DMS53 (cell line): Measurements from ENCODE around the gene WDFY1.

Source experiments
- DNase-seq: peaks from one replicate; lab custom pipeline; 2025; lab: John Stamatoyannopoulos, UW

WDFY1 gene

GRCh38 chr2:223930103-223930976 lies 14.8 kb downstream of the WDFY1 start:
- no peak for DNase-seq

GRCh38 chr2:223929571-223930102 lies 15.5 kb downstream of the WDFY1 start:
- DNase-seq = no peak

DNA sequence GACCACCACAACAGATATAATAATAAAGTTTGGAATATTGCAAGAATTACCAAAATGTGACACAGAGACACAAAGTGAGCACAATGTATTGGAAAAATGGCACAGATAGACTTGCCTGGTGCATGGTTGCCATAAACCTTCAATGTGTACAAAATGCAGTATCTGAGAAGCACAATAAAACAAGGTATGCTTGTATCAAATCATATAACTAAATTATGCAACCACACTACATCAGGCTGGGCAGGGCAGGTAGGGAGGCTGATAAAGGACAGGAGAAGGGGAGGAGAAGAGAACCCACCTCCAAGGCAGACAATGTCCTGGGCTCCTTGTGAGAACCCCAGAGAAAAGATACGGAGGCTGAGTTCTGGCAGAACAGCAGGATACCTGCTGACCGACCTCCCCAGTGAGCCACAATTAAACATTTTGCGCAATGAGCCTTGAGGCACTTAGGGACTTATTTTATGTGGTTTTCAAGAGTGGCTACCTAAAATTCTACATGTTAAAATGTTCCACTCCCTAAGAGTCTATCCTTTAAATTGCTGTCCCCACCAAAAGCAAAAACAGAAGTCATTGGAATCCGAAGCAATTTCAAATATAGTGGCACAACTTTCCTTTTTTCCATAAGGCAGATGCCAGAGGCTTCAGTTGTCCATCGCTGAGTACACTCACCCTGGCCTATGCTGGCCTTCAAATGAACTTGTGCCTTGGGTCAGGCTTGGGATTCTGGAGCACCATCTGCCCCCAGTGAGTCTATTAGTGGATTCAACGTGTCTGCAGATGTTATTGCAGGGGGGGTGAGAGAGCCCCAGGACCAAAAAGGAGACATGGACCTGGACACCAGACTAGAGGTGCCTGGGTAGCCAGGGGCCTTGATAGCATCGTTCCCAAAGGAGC lies 16.8 kb downstream of the WDFY1 start:
- DNase-seq = no peak

- DNase-seq = no peak
Observed at GRCh38 chr2:223925106-223925505, 20.0 kb downstream of the WDFY1 start.

GRCh38 chr2:223923976-223924375 lies 21.2 kb downstream of the WDFY1 start:
- DNase-seq = no peak

GRCh38 chr2:223922308-223922707 lies 22.8 kb downstream of the WDFY1 start:
- no peak for DNase-seq

DNA sequence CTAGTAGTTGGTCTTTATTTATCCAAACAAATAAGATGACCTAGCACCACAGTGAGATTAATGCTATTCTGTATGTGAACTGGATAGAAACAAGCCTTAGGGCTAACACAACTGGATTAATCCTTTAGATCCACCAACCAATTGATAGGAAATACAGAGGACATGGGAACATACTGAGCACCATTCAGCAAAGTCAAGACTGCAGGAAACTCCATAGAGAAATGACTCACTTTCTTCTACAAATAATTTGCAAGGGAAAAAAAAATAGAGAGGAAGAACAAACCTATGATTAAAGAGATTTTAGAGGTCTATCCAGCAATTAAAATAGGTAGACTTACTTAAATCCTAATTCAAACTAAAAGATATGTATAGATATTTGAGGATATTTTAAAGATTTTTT lies 23.9 kb downstream of the WDFY1 start:
- DNase-seq = no peak

DNA sequence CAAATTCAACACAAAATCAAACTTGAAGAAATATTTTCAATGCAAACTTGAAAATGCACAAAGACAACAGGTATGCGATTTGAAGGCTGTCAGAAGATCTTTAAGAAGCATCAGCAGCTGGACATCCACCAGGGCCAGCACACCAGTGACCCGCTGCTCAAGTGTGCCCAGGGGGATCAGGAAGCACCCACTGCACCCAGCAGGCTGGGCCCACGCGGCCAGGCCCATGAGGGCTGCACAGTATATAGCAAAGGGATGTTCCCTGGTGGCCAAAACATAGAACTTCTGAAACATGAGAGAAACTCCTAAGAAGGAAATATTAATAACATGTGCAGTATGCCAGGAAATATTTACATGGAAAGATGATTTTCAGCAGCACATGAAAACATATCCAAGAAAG lies 25.0 kb downstream of the WDFY1 start:
- DNase-seq = no peak

DNA sequence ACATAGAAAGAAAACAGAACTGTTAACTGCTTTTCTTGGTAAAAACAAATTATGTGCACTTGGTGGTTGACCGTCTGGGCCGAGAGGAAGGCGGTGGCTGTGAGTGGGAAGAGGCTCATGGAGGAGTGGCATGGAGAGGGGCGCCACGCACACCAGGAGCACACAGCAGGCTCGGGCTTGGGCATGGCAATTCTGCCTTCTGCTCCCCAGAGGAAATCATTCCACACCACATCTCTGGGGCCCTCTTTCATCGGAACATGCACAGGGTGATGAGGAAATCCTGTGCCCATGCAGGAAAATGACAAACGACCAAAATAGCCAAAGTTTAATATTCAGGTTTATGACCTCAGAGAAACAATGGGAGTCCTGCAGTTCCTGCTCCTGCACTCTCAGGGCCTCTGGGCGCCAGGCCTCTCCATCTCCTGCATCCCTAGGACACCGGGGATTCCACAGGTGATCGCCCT lies 26.4 kb downstream of the WDFY1 start:
- no peak for DNase-seq

DNA sequence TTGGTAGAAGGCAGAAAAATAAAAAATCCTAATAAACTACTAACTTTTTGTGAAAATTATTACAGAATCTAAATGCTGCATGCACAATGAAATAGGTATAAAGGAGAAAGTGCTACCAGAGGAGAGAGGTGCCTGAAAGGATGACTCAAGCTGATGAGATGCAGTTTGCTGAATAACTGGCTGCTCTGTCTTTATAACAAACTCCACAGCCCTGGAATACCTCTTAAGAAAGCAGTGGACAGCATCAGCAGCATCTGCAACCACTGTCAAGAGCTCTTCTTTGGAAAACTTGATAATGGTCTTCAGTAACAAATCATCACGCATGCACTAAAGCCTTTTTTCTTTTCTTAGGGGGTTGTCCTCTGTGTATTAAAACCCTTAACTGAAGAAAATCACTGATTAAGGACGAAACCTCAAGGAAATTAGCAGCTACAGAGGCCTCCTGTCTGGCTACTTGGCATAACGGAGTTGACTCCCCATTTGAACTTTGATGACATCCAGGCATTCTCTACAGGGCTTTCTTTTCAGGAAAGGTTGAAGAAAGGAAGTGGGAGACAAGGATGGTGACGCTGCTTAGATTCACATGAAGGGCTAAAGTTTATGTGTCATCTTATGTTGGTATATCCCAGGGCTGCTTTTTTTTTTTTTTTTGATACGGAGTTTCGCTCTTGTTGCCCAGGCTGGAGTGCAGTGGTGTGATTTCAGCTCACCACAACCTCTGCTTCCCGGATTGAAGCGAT lies 28.8 kb downstream of the WDFY1 start:
- DNase-seq = no peak

GRCh38 chr2:223915071-223915470 lies 30.1 kb downstream of the WDFY1 start:
- no peak for DNase-seq

- DNase-seq = no peak
Observed at GRCh38 chr2:223914324-223914723, 30.8 kb downstream of the WDFY1 start.

DNA sequence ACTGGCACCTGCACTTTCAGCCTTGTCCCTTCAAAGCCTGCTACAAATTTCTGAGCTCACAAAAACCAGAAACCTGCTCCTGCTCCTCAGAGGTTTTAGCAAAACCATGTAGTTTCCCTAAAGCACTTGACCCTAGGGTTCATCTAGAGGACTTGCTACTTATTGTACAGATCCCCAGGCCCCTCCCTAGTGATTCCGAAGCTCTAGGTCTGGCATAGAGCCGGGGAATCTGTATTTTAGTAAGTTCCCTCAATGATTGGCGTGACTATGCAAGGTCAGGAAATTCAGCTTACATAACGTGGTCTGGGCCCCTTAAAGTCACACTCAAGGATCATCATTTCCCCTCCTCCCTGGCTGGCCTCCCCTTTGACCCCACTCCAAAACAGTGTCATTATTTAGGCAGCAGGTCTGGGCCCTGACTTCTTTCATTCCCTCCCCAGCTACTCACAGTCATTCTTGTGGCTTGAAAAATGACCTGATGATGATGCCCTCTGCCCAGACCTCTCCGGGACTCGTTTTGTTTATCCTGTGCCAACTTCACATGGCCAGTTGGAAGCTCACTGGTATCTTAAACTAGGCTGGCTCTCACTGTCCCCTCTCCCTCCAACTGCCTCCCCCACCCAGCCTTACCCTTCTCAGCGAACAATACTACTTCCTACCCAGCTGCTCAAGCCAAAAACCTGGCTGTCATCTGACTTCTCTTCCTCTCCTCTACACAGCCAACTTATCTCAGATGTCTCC lies 36.0 kb downstream of the WDFY1 start:
- peak; percentile 21 for DNase-seq

- DNase-seq = peak; percentile 17
Observed at GRCh38 chr2:223908304-223908998, 36.7 kb downstream of the WDFY1 start.

- DNase-seq = no peak
Observed at GRCh38 chr2:223905996-223906395, 39.1 kb downstream of the WDFY1 start.

- DNase-seq = no peak
Observed at GRCh38 chr2:223901854-223902253, 43.3 kb downstream of the WDFY1 start.

DNA sequence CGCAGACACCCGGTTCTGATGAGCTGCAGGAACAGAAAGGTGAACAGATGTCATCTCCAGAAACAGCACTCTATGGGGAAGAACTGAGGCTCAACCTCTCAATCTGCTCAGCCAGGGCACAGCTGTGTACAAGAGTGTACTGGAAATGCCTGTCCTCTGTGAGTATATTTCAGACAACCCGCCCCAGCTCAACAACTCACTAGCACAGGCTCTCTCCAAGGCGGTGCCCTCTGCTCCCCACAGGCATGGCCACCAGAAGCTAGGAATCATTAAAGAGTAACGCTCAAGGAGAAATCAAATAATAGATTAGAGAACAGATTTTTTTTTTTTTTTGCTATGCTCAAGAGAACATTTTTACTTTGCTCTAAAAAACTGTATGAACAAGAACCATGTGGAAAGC lies 43.8 kb downstream of the WDFY1 start:
- no peak for DNase-seq

GRCh38 chr2:223900531-223900930 lies 44.6 kb downstream of the WDFY1 start:
- no peak for DNase-seq

- no peak for DNase-seq
Observed at GRCh38 chr2:223900066-223900465, 45.1 kb downstream of the WDFY1 start.

GRCh38 chr2:223897669-223898330 lies 47.3 kb downstream of the WDFY1 start:
- DNase-seq = no peak
